SK-N-MC (cell line): ENCODE results near the gene GNAS.

ENCODE experiments used
- EZH2 ChIP-seq: fragments of 200-600 bp; sonication (generic); IDR thresholded peaks from one replicate; pipeline ENCODE4 v1.6.1; 2017; ENCODE audit warnings: antibody characterized with exemption
- POLR2AphosphoS5 ChIP-seq: IDR thresholded peaks from 2 replicates; pipeline ENCODE4 v1.6.1; 2012; ENCODE audit warnings: mild to moderate bottlenecking, low read depth, low read length, borderline replicate concordance

GRCh38 chr20:58918621-58919020, 66.1 kb downstream of the GNAS start:
- TF ChIP-seq POLR2AphosphoS5: no peak
- TF ChIP-seq EZH2: no peak
